IPS-18a (cell line): ENCODE measurements around the gene PLSCR4.

Experiments used
- H3K27ac ChIP-seq: one replicate; pipeline ENCODE4 v1.5.1; 2013; ENCODE audit warnings: low read length
- H3K27me3 ChIP-seq: one replicate; pipeline ENCODE4 v1.6.1; 2013; ENCODE audit warnings: mild to moderate bottlenecking, low read length; ENCODE audit not compliant: control insufficient read depth, insufficient read depth
- H3K36me3 ChIP-seq: one replicate; pipeline ENCODE4 v1.6.1; 2013; ENCODE audit warnings: low read depth, low read length; ENCODE audit not compliant: control insufficient read depth
- H3K4me1 ChIP-seq: one replicate; pipeline ENCODE4 v1.6.1; 2013; ENCODE audit warnings: low read depth, low read length; ENCODE audit not compliant: control insufficient read depth
- H3K4me3 ChIP-seq: one replicate; pipeline ENCODE4 v1.5.1; 2013; ENCODE audit warnings: low read length
- H3K9ac ChIP-seq: one replicate; pipeline ENCODE4 v1.6.1; 2013; ENCODE audit warnings: mild to moderate bottlenecking, low read length, moderate library complexity
- H3K9me3 ChIP-seq: one replicate; pipeline ENCODE4 v1.6.1; 2013; ENCODE audit warnings: low read depth, low read length; ENCODE audit not compliant: control insufficient read depth

The PLSCR4 gene

GRCh38 chr3:146184241-146185015 is 66.5 kb downstream of the PLSCR4 start:
- H3K36me3 ChIP-seq = no peaks in the 10 kb centered on the region
- H3K27ac ChIP-seq = no peak overlapping the region
- no peak overlapping the region for H3K4me3 ChIP-seq
- H3K9me3 ChIP-seq = no peaks in the 10 kb centered on the region
- no peak overlapping the region for H3K9ac ChIP-seq
- no peaks in the 10 kb centered on the region for H3K4me1 ChIP-seq
- no peaks in the 10 kb centered on the region for H3K27me3 ChIP-seq

GRCh38 chr3:146181216-146181615 is 69.7 kb downstream of the PLSCR4 start:
- H3K9me3 ChIP-seq = no peaks in the 10 kb centered on the region
- no peaks in the 10 kb centered on the region for H3K4me1 ChIP-seq
- no peaks in the 10 kb centered on the region for H3K36me3 ChIP-seq
- no peak overlapping the region for H3K9ac ChIP-seq
- H3K27ac ChIP-seq = no peak overlapping the region
- H3K27me3 ChIP-seq = no peaks in the 10 kb centered on the region
- H3K4me3 ChIP-seq = no peak overlapping the region

GRCh38 chr3:146180376-146180775 is 70.5 kb downstream of the PLSCR4 start:
- Histone ChIP-seq H3K27ac (no peak overlapping the region), H3K4me1 (no peaks in the 10 kb centered on the region), H3K9me3 (no peaks in the 10 kb centered on the region), H3K9ac (no peak overlapping the region), H3K27me3 (no peaks in the 10 kb centered on the region), H3K36me3 (no peaks in the 10 kb centered on the region), H3K4me3 (no peak overlapping the region)

- Histone ChIP-seq H3K27ac (no peak overlapping the region), H3K36me3 (no peaks in the 10 kb centered on the region), H3K4me1 (no peaks in the 10 kb centered on the region), H3K9me3 (no peaks in the 10 kb centered on the region), H3K9ac (no peak overlapping the region), H3K27me3 (no peaks in the 10 kb centered on the region), H3K4me3 (no peak overlapping the region)
Measured at GRCh38 chr3:146178006-146178689, 72.8 kb downstream of the PLSCR4 start.

- Histone ChIP-seq H3K4me3 (no peak overlapping the region), H3K36me3 (no peaks in the 10 kb centered on the region), H3K9ac (no peak overlapping the region), H3K9me3 (no peaks in the 10 kb centered on the region), H3K4me1 (no peaks in the 10 kb centered on the region), H3K27ac (no peak overlapping the region), H3K27me3 (no peaks in the 10 kb centered on the region)
Measured at GRCh38 chr3:146177519-146177918, 73.4 kb downstream of the PLSCR4 start.

GRCh38 chr3:146177072-146177471 is 73.8 kb downstream of the PLSCR4 start:
- H3K36me3 ChIP-seq = no peaks in the 10 kb centered on the region
- H3K4me3 ChIP-seq = no peak overlapping the region
- H3K9ac ChIP-seq = no peak overlapping the region
- H3K9me3 ChIP-seq = no peaks in the 10 kb centered on the region
- H3K4me1 ChIP-seq = no peaks in the 10 kb centered on the region
- no peak overlapping the region for H3K27ac ChIP-seq
- H3K27me3 ChIP-seq = no peaks in the 10 kb centered on the region

- Histone ChIP-seq H3K27ac (no peak overlapping the region), H3K27me3 (no peaks in the 10 kb centered on the region), H3K4me3 (no peak overlapping the region), H3K36me3 (no peaks in the 10 kb centered on the region), H3K9ac (no peak overlapping the region), H3K9me3 (no peaks in the 10 kb centered on the region), H3K4me1 (no peaks in the 10 kb centered on the region)
Measured at GRCh38 chr3:146172586-146172985, 78.3 kb downstream of the PLSCR4 start.

- Histone ChIP-seq H3K36me3 (no peaks in the 10 kb centered on the region), H3K9ac (no peak overlapping the region), H3K9me3 (no peaks in the 10 kb centered on the region), H3K4me1 (no peaks in the 10 kb centered on the region), H3K27me3 (no peaks in the 10 kb centered on the region), H3K4me3 (no peak overlapping the region), H3K27ac (no peak overlapping the region)
Measured at GRCh38 chr3:146170591-146170990, 80.3 kb downstream of the PLSCR4 start.

- Histone ChIP-seq H3K27ac (no peak overlapping the region), H3K9ac (no peak overlapping the region), H3K4me3 (no peak overlapping the region), H3K36me3 (no peaks in the 10 kb centered on the region), H3K4me1 (peaks cover 6% of the 10 kb centered on the region), H3K27me3 (no peaks in the 10 kb centered on the region), H3K9me3 (no peaks in the 10 kb centered on the region)
Measured at GRCh38 chr3:146169891-146170290, 81.0 kb downstream of the PLSCR4 start.

- Histone ChIP-seq H3K9ac (no peak overlapping the region), H3K4me1 (peaks cover 6% of the 10 kb centered on the region), H3K36me3 (no peaks in the 10 kb centered on the region), H3K4me3 (no peak overlapping the region), H3K9me3 (no peaks in the 10 kb centered on the region), H3K27ac (no peak overlapping the region), H3K27me3 (peaks cover 12% of the 10 kb centered on the region)
Measured at GRCh38 chr3:146166826-146167225, 84.1 kb downstream of the PLSCR4 start.

GRCh38 chr3:146166415-146166821 is 84.5 kb downstream of the PLSCR4 start:
- no peak overlapping the region for H3K4me3 ChIP-seq
- H3K27ac ChIP-seq = no peak overlapping the region
- H3K36me3 ChIP-seq = no peaks in the 10 kb centered on the region
- H3K9ac ChIP-seq = no peak overlapping the region
- H3K27me3 ChIP-seq = peaks cover 16% of the 10 kb centered on the region
- peaks cover 9% of the 10 kb centered on the region for H3K4me1 ChIP-seq
- H3K9me3 ChIP-seq = no peaks in the 10 kb centered on the region

GRCh38 chr3:146165877-146166276 is 85.0 kb downstream of the PLSCR4 start:
- Histone ChIP-seq H3K4me1 (peaks cover 9% of the 10 kb centered on the region), H3K9ac (no peak overlapping the region), H3K27me3 (peaks cover 18% of the 10 kb centered on the region), H3K9me3 (no peaks in the 10 kb centered on the region), H3K4me3 (no peak overlapping the region), H3K36me3 (no peaks in the 10 kb centered on the region), H3K27ac (no peak overlapping the region)
